GM12864 (cell line): ENCODE results near the gene ALKBH5.

ENCODE experiments used
- DNase-seq: peaks from one replicate; pipeline ENCODE4 v3.0.0-alpha.2; 2011; ENCODE audit warnings: low read depth
- H3K4me3 ChIP-seq: 2 replicates; pipeline ENCODE4 v1.5.1; 2011; ENCODE audit warnings: mild to moderate bottlenecking, low read depth, low read length, control low read depth
- CTCF ChIP-seq: IDR thresholded peaks from 2 replicates; pipeline ENCODE4 v1.5.1; 2011; ENCODE audit warnings: low read depth, mild to moderate bottlenecking, moderate library complexity, low read length, control low read depth, inconsistent platforms; ENCODE audit errors: missing control alignments

ALKBH5 gene

GRCh38 chr17:18240449-18240848 lies 56.8 kb downstream of the ALKBH5 start:
- no peak for DNase-seq
- no peak for TF ChIP-seq CTCF
- no peak overlapping the region for H3K4me3 ChIP-seq

DNA sequence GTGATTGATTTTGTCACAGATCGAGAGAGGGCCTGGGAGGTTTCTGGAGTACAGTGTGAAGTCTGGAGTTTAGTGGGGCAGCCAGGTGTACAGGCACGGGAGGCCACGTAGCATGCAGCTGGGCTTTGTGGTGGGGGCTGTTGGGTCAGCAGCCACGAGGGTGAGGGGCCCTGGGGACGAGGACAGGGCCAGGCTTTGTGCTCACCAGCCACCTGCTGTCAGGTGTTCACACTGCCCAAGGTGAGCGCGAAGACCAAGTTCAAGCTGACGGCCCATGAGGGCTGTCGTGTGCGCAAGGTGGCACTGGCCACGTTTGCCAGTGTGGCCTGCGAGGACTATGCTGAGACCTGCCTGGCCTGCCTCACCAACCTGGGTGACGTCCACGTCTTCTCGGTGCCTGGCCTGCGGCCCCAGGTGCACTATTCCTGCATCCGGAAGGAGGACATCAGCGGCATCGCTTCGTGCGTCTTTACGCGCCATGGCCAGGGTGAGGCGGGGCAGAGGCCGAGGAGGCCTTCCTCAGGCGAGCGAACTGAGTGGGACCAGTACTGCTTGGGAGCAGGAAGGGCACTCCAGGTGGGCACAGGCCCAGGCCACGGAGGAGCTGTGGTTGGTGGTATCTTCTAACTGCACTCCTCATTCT lies 57.7 kb downstream of the ALKBH5 start:
- DNase-seq = no peak
- no peak overlapping the region for H3K4me3 ChIP-seq
- TF ChIP-seq CTCF = no peak

GRCh38 chr17:18245038-18245776 lies 61.6 kb downstream of the ALKBH5 start:
- no peak overlapping the region for H3K4me3 ChIP-seq
- TF ChIP-seq CTCF = no peak
- DNase-seq = no peak

- H3K4me3 ChIP-seq = no peak overlapping the region
- no peak for DNase-seq
- no peak for TF ChIP-seq CTCF
Observed at GRCh38 chr17:18246109-18246725, 62.6 kb downstream of the ALKBH5 start.

DNA sequence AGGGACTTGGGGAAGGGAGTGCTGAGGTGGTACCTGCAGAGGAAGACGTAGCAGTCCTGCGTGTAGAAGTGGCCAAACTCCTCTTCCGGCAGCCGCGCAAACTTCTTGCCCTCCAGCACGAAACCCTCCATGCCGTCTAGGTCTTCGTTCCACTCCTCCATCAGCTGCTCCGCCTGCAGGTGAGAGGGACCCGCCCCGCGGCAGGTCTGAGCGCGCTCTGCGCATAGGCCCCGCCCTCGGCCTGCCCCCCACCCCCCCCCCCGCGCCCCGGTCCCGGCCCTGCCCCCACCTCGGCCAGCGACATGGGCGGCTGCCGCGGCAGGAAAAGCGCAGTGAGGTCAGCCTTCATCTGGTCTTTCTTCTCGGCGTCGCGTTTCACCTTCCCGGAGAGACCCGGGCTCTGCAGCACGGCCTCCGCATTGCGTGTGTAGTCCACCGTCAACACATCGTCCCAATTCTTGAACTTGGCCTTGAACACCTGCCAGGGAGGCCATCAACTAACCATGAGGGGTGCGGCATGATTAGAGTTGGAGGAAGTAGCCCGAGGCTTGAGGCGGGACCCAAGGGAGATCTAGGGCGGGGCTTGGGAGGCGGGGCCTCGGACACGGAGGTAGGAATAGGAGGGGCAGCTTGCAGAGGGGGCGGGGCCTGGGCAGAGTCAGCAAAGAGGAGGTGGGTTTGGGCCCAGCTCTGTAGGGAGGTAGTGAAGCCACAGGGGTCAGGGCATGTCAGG lies 63.4 kb downstream of the ALKBH5 start:
- no peak for TF ChIP-seq CTCF
- H3K4me3 ChIP-seq = no peak overlapping the region
- no peak for DNase-seq

DNA sequence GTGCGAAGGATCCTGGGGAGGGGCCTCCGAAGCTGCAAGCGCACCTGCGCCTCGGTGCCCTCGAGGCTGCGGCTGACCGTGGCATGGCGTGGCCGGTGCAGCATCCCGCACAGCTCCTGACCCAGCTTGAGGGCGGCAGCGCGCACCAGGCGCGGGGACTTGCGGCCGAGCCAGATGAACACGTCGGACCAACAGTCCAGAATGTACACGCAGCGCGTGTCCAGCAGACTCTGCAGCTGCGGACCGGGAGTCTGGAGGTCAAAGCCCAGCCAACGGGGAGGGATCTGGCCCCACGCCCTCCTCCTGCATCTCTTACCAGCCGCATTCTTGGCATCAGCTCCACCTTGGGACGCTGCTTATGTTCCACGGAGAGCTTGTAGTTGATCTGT lies 64.0 kb downstream of the ALKBH5 start:
- no peak overlapping the region for H3K4me3 ChIP-seq
- TF ChIP-seq CTCF = no peak
- DNase-seq = no peak
